OCI-LY1 (cell line): ENCODE measurements around the gene NPAS3.

ENCODE experiments used
- H2AFZ ChIP-seq: fragments of 200-600 bp; sonication (generic), shearing (Covaris generic); 2 replicates; pipeline ENCODE4 v1.6.0; 2014; ENCODE audit warnings: antibody characterized with exemption, mild to moderate bottlenecking, low read length
- H3F3A ChIP-seq: fragments of 200-600 bp; sonication (generic), shearing (Covaris generic); 2 replicates; pipeline ENCODE4 v1.6.0; 2014; ENCODE audit warnings: mild to moderate bottlenecking, antibody characterized with exemption, low read length, moderate library complexity; ENCODE audit not compliant: insufficient read depth
- H3K27ac ChIP-seq: fragments of 200-600 bp; sonication (generic); 2 replicates; pipeline ENCODE4 v1.5.1; 2014; ENCODE audit warnings: low read length, mixed run types, mild to moderate bottlenecking, low read depth; ENCODE audit not compliant: poor library complexity, severe bottlenecking
- H3K27me3 ChIP-seq: fragments of 200-600 bp; sonication (generic); 2 replicates; pipeline ENCODE4 v1.6.0; 2014; ENCODE audit warnings: antibody characterized with exemption, mild to moderate bottlenecking, low read length, moderate library complexity; ENCODE audit not compliant: insufficient read depth
- H3K36me3 ChIP-seq: fragments of 200-600 bp; sonication (generic); 2 replicates; pipeline ENCODE4 v1.6.1; 2014; ENCODE audit warnings: mild to moderate bottlenecking, antibody characterized with exemption, low read length, moderate library complexity, mixed read lengths; ENCODE audit not compliant: insufficient read depth
- H3K4me1 ChIP-seq: fragments of 200-600 bp; sonication (generic); 2 replicates; pipeline ENCODE4 v1.5.1; 2014; ENCODE audit warnings: mild to moderate bottlenecking, low read length, moderate library complexity; ENCODE audit not compliant: insufficient read depth, severe bottlenecking
- H3K4me2 ChIP-seq: fragments of 200-600 bp; sonication (generic), shearing (Covaris generic); 2 replicates; pipeline ENCODE4 v1.6.1; 2014; ENCODE audit warnings: low read length
- H3K4me3 ChIP-seq: fragments of 200-600 bp; sonication (generic); 2 replicates; pipeline ENCODE4 v1.5.1; 2014; ENCODE audit warnings: low read length, low read depth, mild to moderate bottlenecking, mixed read lengths; ENCODE audit not compliant: poor library complexity, severe bottlenecking
- H3K79me2 ChIP-seq: fragments of 200-600 bp; shearing (Covaris generic); 2 replicates; pipeline ENCODE4 v1.6.1; 2016; ENCODE audit warnings: mixed run types, low read length, mixed read lengths; ENCODE audit not compliant: insufficient read depth
- H3K9ac ChIP-seq: fragments of 200-600 bp; sonication (generic), shearing (Covaris generic); 2 replicates; pipeline ENCODE4 v1.6.1; 2014; ENCODE audit warnings: mild to moderate bottlenecking, low read length, mixed read lengths
- H3K9me2 ChIP-seq: fragments of 200-600 bp; sonication (generic), shearing (Covaris generic); 2 replicates; pipeline ENCODE4 v1.6.1; 2014; ENCODE audit warnings: low read depth, mild to moderate bottlenecking, low read length, mixed read lengths
- H3K9me3 ChIP-seq: fragments of 200-600 bp; shearing (Covaris generic); 2 replicates; pipeline ENCODE4 v1.6.1; 2014; ENCODE audit warnings: low read length, mixed read lengths
- H4K20me1 ChIP-seq: fragments of 200-600 bp; sonication (generic), shearing (Covaris generic); 2 replicates; pipeline ENCODE4 v1.6.0; 2016; ENCODE audit warnings: mild to moderate bottlenecking, low read length; ENCODE audit not compliant: insufficient read depth
- CTCF ChIP-seq: fragments of 200-600 bp; sonication (generic), shearing (Covaris generic); IDR thresholded peaks from 2 replicates; pipeline ENCODE4 v1.5.1; 2017; ENCODE audit warnings: mild to moderate bottlenecking, antibody characterized with exemption, low read length, moderate library complexity, mixed read lengths
- EZH2 ChIP-seq: fragments of 200-600 bp; sonication (generic), shearing (Covaris generic); IDR thresholded peaks from 2 replicates; pipeline ENCODE4 v1.8.0; 2017; ENCODE audit warnings: borderline replicate concordance, mixed run types, mild to moderate bottlenecking, antibody characterized with exemption, low read length, moderate library complexity, mixed read lengths

NPAS3 gene

GRCh38 chr14:33490555-33490954, 551.9 kb downstream of the NPAS3 start:
- H3K27ac ChIP-seq: no peak overlapping the region
- H3K4me2 ChIP-seq: no peak overlapping the region
- no peak overlapping the region for H3K9ac ChIP-seq
- H4K20me1 ChIP-seq: no peaks in the 10 kb centered on the region
- H3K79me2 ChIP-seq: no peaks in the 10 kb centered on the region
- H3K9me2 ChIP-seq: no peaks in the 10 kb centered on the region
- no peaks in the 10 kb centered on the region for H3K9me3 ChIP-seq
- H3F3A ChIP-seq: no peaks in the 10 kb centered on the region; the same call in 1 of the 2 replicates
- H3K27me3 ChIP-seq: no peaks in the 10 kb centered on the region
- no peak for TF ChIP-seq EZH2
- H3K4me1 ChIP-seq: no peaks in the 10 kb centered on the region
- H3K4me3 ChIP-seq: no peak overlapping the region
- no peaks in the 10 kb centered on the region for H3K36me3 ChIP-seq
- H2AFZ ChIP-seq: no peak overlapping the region

GRCh38 chr14:33491112-33491511, 552.4 kb downstream of the NPAS3 start:
- no peaks in the 10 kb centered on the region for H3K27me3 ChIP-seq
- no peak overlapping the region for H3K4me3 ChIP-seq
- no peaks in the 10 kb centered on the region for H3K4me1 ChIP-seq
- no peaks in the 10 kb centered on the region; the same call in 1 of the 2 replicates for H3F3A ChIP-seq
- H3K9ac ChIP-seq: no peak overlapping the region
- H2AFZ ChIP-seq: no peak overlapping the region
- H4K20me1 ChIP-seq: no peaks in the 10 kb centered on the region
- no peak overlapping the region for H3K4me2 ChIP-seq
- H3K36me3 ChIP-seq: no peaks in the 10 kb centered on the region
- no peak for TF ChIP-seq CTCF
- TF ChIP-seq EZH2: no peak
- H3K79me2 ChIP-seq: no peaks in the 10 kb centered on the region
- no peaks in the 10 kb centered on the region for H3K9me3 ChIP-seq
- H3K27ac ChIP-seq: no peak overlapping the region
- H3K9me2 ChIP-seq: no peaks in the 10 kb centered on the region

GRCh38 chr14:33492491-33492890, 553.8 kb downstream of the NPAS3 start:
- no peak overlapping the region for H3K4me3 ChIP-seq
- no peaks in the 10 kb centered on the region for H3K9me2 ChIP-seq
- H4K20me1 ChIP-seq: no peaks in the 10 kb centered on the region
- no peaks in the 10 kb centered on the region for H3K79me2 ChIP-seq
- no peak overlapping the region for H2AFZ ChIP-seq
- no peak overlapping the region for H3K4me2 ChIP-seq
- H3K4me1 ChIP-seq: no peaks in the 10 kb centered on the region
- H3K27ac ChIP-seq: no peak overlapping the region
- H3K9ac ChIP-seq: no peak overlapping the region
- no peaks in the 10 kb centered on the region; the same call in 1 of the 2 replicates for H3F3A ChIP-seq
- H3K9me3 ChIP-seq: no peaks in the 10 kb centered on the region
- no peaks in the 10 kb centered on the region for H3K36me3 ChIP-seq
- TF ChIP-seq CTCF (no peak), EZH2 (no peak)
- H3K27me3 ChIP-seq: no peaks in the 10 kb centered on the region

GRCh38 chr14:33493266-33493665, 554.6 kb downstream of the NPAS3 start:
- Histone ChIP-seq H3F3A (no peaks in the 10 kb centered on the region; the same call in 1 of the 2 replicates), H3K4me3 (no peak overlapping the region), H3K79me2 (no peaks in the 10 kb centered on the region), H3K9me3 (no peaks in the 10 kb centered on the region), H3K27ac (no peak overlapping the region), H3K4me2 (no peak overlapping the region), H4K20me1 (no peaks in the 10 kb centered on the region), H3K9me2 (no peaks in the 10 kb centered on the region), H3K36me3 (no peaks in the 10 kb centered on the region), H3K4me1 (no peaks in the 10 kb centered on the region), H3K9ac (no peak overlapping the region), H2AFZ (no peak overlapping the region), H3K27me3 (no peaks in the 10 kb centered on the region)
- TF ChIP-seq EZH2: no peak
- TF ChIP-seq CTCF: no peak
